ENCODE results near the gene VCAN.

VCAN gene

DNA sequence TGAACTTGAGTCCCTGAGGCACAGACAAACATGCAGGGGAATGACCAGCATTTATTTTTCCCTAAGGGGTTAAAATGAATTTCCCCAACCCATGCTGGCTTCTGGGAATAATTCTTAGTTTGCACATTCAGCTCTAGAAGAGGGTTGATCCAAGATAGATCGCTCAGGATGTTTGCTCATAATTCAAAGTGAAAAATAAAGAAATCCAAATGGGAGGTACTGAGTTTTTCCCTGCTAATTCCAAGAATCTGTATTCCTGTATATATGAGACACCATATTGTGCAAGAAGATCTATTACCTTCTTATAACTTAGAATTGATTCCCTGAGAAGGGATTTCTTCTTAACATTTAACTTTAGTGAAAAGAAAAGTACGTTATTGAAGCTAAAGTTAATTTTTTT, 96.2 kb downstream of the VCAN start:
- Histone ChIP-seq H3K36me3 (ENCODE audit: control insufficient read depth in 2 of 2, insufficient read depth in 1 of 2, low read length in 2 of 2) (peaks cover 10 to 25% of the 10 kb centered on the region in 2 experiments), H3K4me3 (ENCODE audit: low read depth, low read length) (no peak overlapping the region), H3K9me3 (ENCODE audit: control insufficient read depth, insufficient read depth, low read depth, low read length) (no peaks in the 10 kb centered on the region; the same call in 1 of the 2 replicates), H3K27ac (ENCODE audit: extremely low read depth, low read depth, low read length) (no peak overlapping the region), H3K4me1 (ENCODE audit: control insufficient read depth, insufficient read depth, low read length) (peaks cover 17% of the 10 kb centered on the region)
- CTCF ChIA-PET = interaction anchor here (0.6 kb wide), 1 partner anchor 928 kb away, joined by 3 read pairs; no protein-coding TSS in a partner anchor
- POLR2A ChIA-PET = no interaction called here
- no peak for TF ChIP-seq ZSCAN30 (tag by site-specific recombination; IDR thresholded peaks at IDR 0.05)
- no peak for TF ChIP-seq ZNF658 (tag by site-specific recombination; IDR thresholded peaks at IDR 0.05)
- TF ChIP-seq ZNF18 (tag by site-specific recombination; IDR thresholded peaks at IDR 0.05) = no peak
- TF ChIP-seq, protein P1, sequence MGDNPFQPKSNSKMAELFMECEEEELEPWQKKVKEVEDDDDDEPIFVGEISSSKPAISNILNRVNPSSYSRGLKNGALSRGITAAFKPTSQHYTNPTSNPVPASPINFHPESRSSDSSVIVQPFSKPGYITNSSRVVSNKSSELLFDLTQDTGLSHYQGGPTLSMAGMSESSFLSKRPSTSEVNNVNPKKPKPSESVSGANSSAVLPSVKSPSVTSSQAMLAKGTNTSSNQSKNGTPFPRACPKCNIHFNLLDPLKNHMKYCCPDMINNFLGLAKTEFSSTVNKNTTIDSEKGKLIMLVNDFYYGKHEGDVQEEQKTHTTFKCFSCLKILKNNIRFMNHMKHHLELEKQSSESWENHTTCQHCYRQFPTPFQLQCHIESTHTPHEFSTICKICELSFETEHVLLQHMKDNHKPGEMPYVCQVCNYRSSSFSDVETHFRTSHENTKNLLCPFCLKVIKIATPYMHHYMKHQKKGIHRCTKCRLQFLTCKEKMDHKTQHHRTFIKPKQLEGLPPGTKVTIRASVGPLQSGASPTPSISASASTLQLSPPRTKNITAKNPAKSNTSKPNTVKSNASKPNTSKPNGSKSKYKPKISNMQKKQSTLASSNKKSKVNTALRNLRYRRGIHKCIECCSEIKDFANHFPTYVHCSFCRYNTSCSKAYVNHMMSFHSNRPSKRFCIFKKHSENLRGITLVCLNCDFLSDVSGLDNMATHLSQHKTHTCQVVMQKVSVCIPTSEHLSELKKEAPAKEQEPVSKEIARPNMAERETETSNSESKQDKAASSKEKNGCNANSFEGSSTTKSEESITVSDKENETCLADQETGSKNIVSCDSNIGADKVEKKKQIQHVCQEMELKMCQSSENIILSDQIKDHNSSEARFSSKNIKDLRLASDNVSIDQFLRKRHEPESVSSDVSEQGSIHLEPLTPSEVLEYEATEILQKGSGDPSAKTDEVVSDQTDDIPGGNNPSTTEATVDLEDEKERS (tag by site-specific recombination; IDR thresholded peaks at IDR 0.05) = no peak

DNA sequence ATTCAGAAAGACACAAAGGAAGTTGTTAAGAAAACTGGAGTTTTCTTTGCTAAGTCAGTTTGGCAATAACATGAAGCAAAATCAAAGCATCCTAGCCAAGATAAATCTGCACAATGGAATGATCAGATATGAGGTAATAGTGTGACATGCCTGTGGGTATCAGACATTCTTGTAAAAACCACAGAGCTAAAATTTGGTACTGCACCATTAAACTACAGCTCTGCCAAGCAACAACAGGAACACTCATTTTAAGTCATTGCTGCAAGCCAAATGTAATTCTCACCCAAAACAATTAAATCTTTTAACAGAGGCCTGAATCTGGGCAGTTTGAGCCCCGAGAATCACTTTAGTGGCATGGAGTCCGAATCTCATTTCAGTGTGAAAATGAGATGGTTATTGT, 96.6 kb downstream of the VCAN start:
- H3K4me3 ChIP-seq (ENCODE audit: low read depth, low read length) = no peak overlapping the region
- H3K9me3 ChIP-seq (ENCODE audit: control insufficient read depth, insufficient read depth, low read depth, low read length) = no peaks in the 10 kb centered on the region; the same call in 1 of the 2 replicates
- H3K36me3 ChIP-seq (ENCODE audit: control insufficient read depth in 2 of 2, insufficient read depth in 1 of 2, low read length in 2 of 2) = peaks cover 10 to 28% of the 10 kb centered on the region in 2 experiments
- peaks cover 13% of the 10 kb centered on the region for H3K4me1 ChIP-seq (ENCODE audit: control insufficient read depth, insufficient read depth, low read length)
- ChIA-PET POLR2A (no interaction called here), CTCF (interaction anchor here (0.6 kb wide), 1 partner anchor 928 kb away, joined by 3 read pairs; no protein-coding TSS in a partner anchor)
- TF ChIP-seq ZNF133 (tag by site-specific recombination; IDR thresholded peaks at IDR 0.05) = no peak
- no peak for TF ChIP-seq ZNF157 (tag by site-specific recombination; IDR thresholded peaks at IDR 0.05)
- no peak for TF ChIP-seq ZNF266 (tag by site-specific recombination; IDR thresholded peaks at IDR 0.05; ENCODE audit: low read depth)
- TF ChIP-seq ZNF16 (tag by site-specific recombination; IDR thresholded peaks at IDR 0.05; ENCODE audit: low read depth) = no peak
- TF ChIP-seq ZNF324 (tag by site-specific recombination; IDR thresholded peaks at IDR 0.05) = no peak
- no peak for TF ChIP-seq YY2 (tag by site-specific recombination; IDR thresholded peaks at IDR 0.05)
- TF ChIP-seq HOXC10 (CRISPR knock-in tag; IDR thresholded peaks at IDR 0.05) = no peak
- TF ChIP-seq ZNF202 (tag by site-specific recombination; IDR thresholded peaks at IDR 0.05; ENCODE audit: borderline replicate concordance) = no peak
- no peak overlapping the region for H3K27ac ChIP-seq (ENCODE audit: extremely low read depth, low read depth, low read length)

- Histone ChIP-seq H3K4me3 (ENCODE audit: low read depth, low read length) (no peak overlapping the region), H3K27ac (ENCODE audit: extremely low read depth, low read depth, low read length) (no peak overlapping the region), H3K36me3 (ENCODE audit: control insufficient read depth in 2 of 2, insufficient read depth in 1 of 2, low read length in 2 of 2) (peaks cover 30 to 39% of the 10 kb centered on the region in 2 experiments), H3K9me3 (ENCODE audit: control insufficient read depth, insufficient read depth, low read depth, low read length) (no peaks in the 10 kb centered on the region; the same call in 1 of the 2 replicates), H3K4me1 (ENCODE audit: control insufficient read depth, insufficient read depth, low read length) (peaks cover 6% of the 10 kb centered on the region)
- TF ChIP-seq, protein P2, sequence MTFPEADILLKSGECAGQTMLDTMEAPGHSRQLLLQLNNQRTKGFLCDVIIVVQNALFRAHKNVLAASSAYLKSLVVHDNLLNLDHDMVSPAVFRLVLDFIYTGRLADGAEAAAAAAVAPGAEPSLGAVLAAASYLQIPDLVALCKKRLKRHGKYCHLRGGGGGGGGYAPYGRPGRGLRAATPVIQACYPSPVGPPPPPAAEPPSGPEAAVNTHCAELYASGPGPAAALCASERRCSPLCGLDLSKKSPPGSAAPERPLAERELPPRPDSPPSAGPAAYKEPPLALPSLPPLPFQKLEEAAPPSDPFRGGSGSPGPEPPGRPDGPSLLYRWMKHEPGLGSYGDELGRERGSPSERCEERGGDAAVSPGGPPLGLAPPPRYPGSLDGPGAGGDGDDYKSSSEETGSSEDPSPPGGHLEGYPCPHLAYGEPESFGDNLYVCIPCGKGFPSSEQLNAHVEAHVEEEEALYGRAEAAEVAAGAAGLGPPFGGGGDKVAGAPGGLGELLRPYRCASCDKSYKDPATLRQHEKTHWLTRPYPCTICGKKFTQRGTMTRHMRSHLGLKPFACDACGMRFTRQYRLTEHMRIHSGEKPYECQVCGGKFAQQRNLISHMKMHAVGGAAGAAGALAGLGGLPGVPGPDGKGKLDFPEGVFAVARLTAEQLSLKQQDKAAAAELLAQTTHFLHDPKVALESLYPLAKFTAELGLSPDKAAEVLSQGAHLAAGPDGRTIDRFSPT (tag by site-specific recombination; IDR thresholded peaks at IDR 0.05) = no peak
- TF ChIP-seq ZNF701 (tag by site-specific recombination; IDR thresholded peaks at IDR 0.05) (no peak), ZNF544 (tag by site-specific recombination; IDR thresholded peaks at IDR 0.05) (no peak), ZNF791 (tag by site-specific recombination; IDR thresholded peaks at IDR 0.05) (no peak), ZNF621 (tag by site-specific recombination; IDR thresholded peaks at IDR 0.05) (no peak), ZNF433 (tag by site-specific recombination; IDR thresholded peaks at IDR 0.05; ENCODE audit: low read depth) (no peak), RBAK (tag by site-specific recombination; IDR thresholded peaks at IDR 0.05) (no peak), ZBTB7A (tag by site-specific recombination; IDR thresholded peaks at IDR 0.05; ENCODE audit: low read depth) (no peak), ZEB2 (tag by site-specific recombination; IDR thresholded peaks at IDR 0.05) (no peak), ZNF514 (tag by site-specific recombination; IDR thresholded peaks at IDR 0.05) (no peak), ZNF155 (tag by site-specific recombination; IDR thresholded peaks at IDR 0.05) (no peak), ZNF707 (tag by site-specific recombination; IDR thresholded peaks at IDR 0.05) (no peak)
- TF ChIP-seq, protein P3, sequence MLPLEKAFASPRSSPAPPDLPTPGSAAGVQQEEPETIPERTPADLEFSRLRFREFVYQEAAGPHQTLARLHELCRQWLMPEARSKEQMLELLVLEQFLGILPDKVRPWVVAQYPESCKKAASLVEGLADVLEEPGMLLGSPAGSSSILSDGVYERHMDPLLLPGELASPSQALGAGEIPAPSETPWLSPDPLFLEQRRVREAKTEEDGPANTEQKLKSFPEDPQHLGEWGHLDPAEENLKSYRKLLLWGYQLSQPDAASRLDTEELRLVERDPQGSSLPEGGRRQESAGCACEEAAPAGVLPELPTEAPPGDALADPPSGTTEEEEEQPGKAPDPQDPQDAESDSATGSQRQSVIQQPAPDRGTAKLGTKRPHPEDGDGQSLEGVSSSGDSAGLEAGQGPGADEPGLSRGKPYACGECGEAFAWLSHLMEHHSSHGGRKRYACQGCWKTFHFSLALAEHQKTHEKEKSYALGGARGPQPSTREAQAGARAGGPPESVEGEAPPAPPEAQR (tag by site-specific recombination; IDR thresholded peaks at IDR 0.05) = no peak
- ChIA-PET CTCF (no interaction called here), POLR2A (no interaction called here)
Measured at GRCh38 chr5:83570916-83571315, 99.4 kb downstream of the VCAN start.

Measured in HEK293 (cell line).